A549 (cell line): ENCODE results near the gene ENAH. TPM values are rescaled to one million over a fixed set of nuclear protein-coding genes. Genes with fewer than 3 reads are reported as not detected.

Source experiments
- ATAC-seq, 2 experiments: fragments of 200-7000 bp in 1 of 2; fragments of >200 bp in 1 of 2; cut with Nextera tagmentation in 1 of 2; cut with Tn5 transposase in 1 of 2; 3 replicates each; pipeline versions ENCODE4 v1.8.0 to v1.9.1; 2018 to 2020; ENCODE audit warnings: mild to moderate bottlenecking in 1 of 2, moderate library complexity in 1 of 2
- CTCF ChIA-PET: fragments of 300-600 bp; sonication (Branson Sonifier 250); formaldehyde crosslinking; extraction: SDS; loops from one replicate; lab custom pipeline; 2021; ENCODE audit warnings: antibody characterized with exemption, inconsistent platforms; lab: Yijun Ruan, JAX
- POLR2A ChIA-PET: fragments of 350-600 bp; formaldehyde crosslinking; extraction: SDS; loops from one replicate; lab custom pipeline; 2021; ENCODE audit warnings: antibody characterized with exemption, inconsistent platforms; lab: Yijun Ruan, JAX
- DNase-seq, 2 experiments: peaks; one replicate each; pipeline versions ENCODE4 v3.0.0 to v3.0.0-alpha.2; 2011 to 2016; ENCODE audit warnings: low read depth in 1 of 2, low spot score in 1 of 2
- FAIRE-seq: peaks from 2 replicates; lab custom pipeline; 2011; peaks lifted over from hg19 to GRCh38; lab: Jason Lieb, UNC
- H3K27ac ChIP-seq, 2 experiments: fragments of >200 bp; sonication (Bioruptor Twin); formaldehyde crosslinking; 3 replicates each; pipeline ENCODE4 v1.5.1; 2016 to 2017
- H3K4me1 ChIP-seq: fragments of >200 bp; sonication (Bioruptor Twin); formaldehyde crosslinking; 3 replicates; pipeline ENCODE4 v1.6.1; 2016
- H3K4me2 ChIP-seq: fragments of >200 bp; sonication (Bioruptor Twin); formaldehyde crosslinking; 3 replicates; pipeline ENCODE4 v1.6.1; 2016
- H3K4me3 ChIP-seq: fragments of >200 bp; sonication (Bioruptor Twin); formaldehyde crosslinking; 3 replicates; pipeline ENCODE4 v1.5.1; 2016
- H3K9me3 ChIP-seq: fragments of >200 bp; sonication (Bioruptor Twin); formaldehyde crosslinking; 3 replicates; pipeline ENCODE4 v1.6.1; 2016
- CEBPB ChIP-seq, 2 experiments: fragments of >200 bp in 1 of 2; sonication (Bioruptor Twin) in 1 of 2; formaldehyde crosslinking in 1 of 2; IDR thresholded peaks; 2 replicates each; pipeline ENCODE4 v1.6.1; 2012 to 2016
- CTCF ChIP-seq: fragments of >200 bp; sonication (Bioruptor Twin); formaldehyde crosslinking; IDR thresholded peaks from 3 replicates; pipeline ENCODE4 v1.5.1; 2016
- ELK1 ChIP-seq: fragments of 150-350 bp; IDR thresholded peaks from 2 replicates; pipeline ENCODE4 v1.6.1; 2014; ENCODE audit warnings: low read depth, mild to moderate bottlenecking, low read length
- EP300 ChIP-seq, 2 experiments: fragments of >200 bp; sonication (Bioruptor Twin); formaldehyde crosslinking; IDR thresholded peaks; 2 replicates in 1 of 2; 3 replicates in 1 of 2; pipeline ENCODE4 v1.6.1; 2016 to 2017
- FOSL2 ChIP-seq, 2 experiments: fragments of 450-650 bp in 1 of 2; fragments of >200 bp in 1 of 2; sonication (Bioruptor Twin) in 1 of 2; formaldehyde crosslinking; IDR thresholded peaks; 2 replicates each; pipeline versions ENCODE4 v1.5.0 to v1.6.1; 2016 to 2020; ENCODE audit warnings: mild to moderate bottlenecking in 1 of 2, moderate library complexity in 1 of 2
- HEYL ChIP-seq: fragments of 250-450 bp; sonication (Bioruptor Pico); IDR thresholded peaks from 2 replicates; pipeline ENCODE4 v1.8.0; 2021; ENCODE audit warnings: mild to moderate bottlenecking, moderate library complexity
- HMGXB4 ChIP-seq: fragments of 250-450 bp; sonication (Bioruptor Pico); IDR thresholded peaks from 2 replicates; pipeline ENCODE4 v1.5.0; 2021; ENCODE audit warnings: mild to moderate bottlenecking, moderate library complexity, borderline replicate concordance
- MYC ChIP-seq: IDR thresholded peaks from 2 replicates; pipeline ENCODE4 v1.6.1; 2012; ENCODE audit warnings: mild to moderate bottlenecking, inconsistent platforms, low read length, improper control_type of control experiment, borderline replicate concordance
- TFCP2L1 ChIP-seq: fragments of 250-450 bp; sonication (Bioruptor Pico); IDR thresholded peaks from 2 replicates; pipeline ENCODE4 v1.5.0; 2021; ENCODE audit warnings: mild to moderate bottlenecking
- ZSCAN20 ChIP-seq: fragments of 250-450 bp; sonication (Bioruptor Pico); IDR thresholded peaks from 2 replicates; pipeline ENCODE4 v1.8.0; 2022; ENCODE audit warnings: mild to moderate bottlenecking, moderate library complexity
- WGBS: methylation state at CpG from one replicate; pipeline ENCODE4 v1.1.6; 2017; ENCODE audit errors: missing lambda C conversion rate; 5-methylcytosine and 5-hydroxymethylcytosine counted together
- polyA plus RNA-seq, 4 experiments: library from polyadenylated mRNA; depleted of rRNA in 3 of 4; stranded (reverse); fragments of >200 nt; fragmentation: RNase III in 1 of 4; extraction: RNeasy Plus Mini Kit Qiagen cat#74134 plus additional on column Dnase treatment in 1 of 4; gene quantifications; 2 replicates in 3 of 4; 3 replicates in 1 of 4; pipeline ENCODE4 v1.2.3, GENCODE V29; 2011 to 2017

ENAH gene
- polyA plus RNA-seq, 2 of the 4 experiments (the other 2 are of a cell fraction): 142 to 155 TPM

GRCh38 chr1:225601902-225602589 lies 50.9 kb downstream of the ENAH start:
- Histone ChIP-seq H3K4me2 (peak overlapping the region; percentile 63), H3K9me3 (0 out of 3 replicates have a peak, but pooled peaks cover 9% of the 10 kb centered on the region), H3K4me3 (no peak overlapping the region), H3K4me1 (peaks cover 67% of the 10 kb centered on the region), H3K27ac (no peak overlapping the region)
- 73% methylated on average over 3 of the region's 3 CpGs for WGBS
- ATAC-seq: no peak
- CTCF ChIA-PET: no interaction called here
- DNase-seq: no peak
- FAIRE-seq: no peak
- no peak for TF ChIP-seq MYC
- TF ChIP-seq, all 56 proteins: peak for 0
- POLR2A ChIA-PET: no interaction called here

DNA sequence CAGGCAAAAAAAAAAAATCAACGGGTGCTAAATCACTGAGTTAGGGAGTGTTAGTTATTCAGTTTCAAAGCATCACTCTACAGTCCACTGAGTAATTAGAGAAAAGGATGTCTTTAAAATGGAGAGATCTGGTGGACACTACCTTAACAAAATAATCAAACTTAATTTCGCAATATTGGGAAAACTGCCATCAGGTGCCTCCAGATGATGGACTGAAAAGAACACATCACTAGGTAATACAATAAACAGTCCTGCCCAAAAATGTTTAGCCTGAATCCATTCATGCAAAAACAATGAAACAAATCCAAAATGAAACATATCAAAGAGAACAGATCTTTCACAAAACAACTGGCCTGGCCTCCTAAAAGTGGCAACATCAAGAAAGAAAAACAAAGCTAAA lies 54.1 kb downstream of the ENAH start:
- ATAC-seq: no peak
- H3K27ac ChIP-seq: no peak overlapping the region
- 66% methylated on average over 2 of the region's 2 CpGs for WGBS
- peak overlapping the region; percentile 6; the same call in 1 of the 3 replicates for H3K4me2 ChIP-seq
- H3K4me3 ChIP-seq: no peak overlapping the region
- H3K4me1 ChIP-seq: peaks cover 56% of the 10 kb centered on the region
- no peak for DNase-seq
- FAIRE-seq: no peak
- TF ChIP-seq TFCP2L1 (CRISPR knock-in tag): no peak
- TF ChIP-seq CEBPB (IDR thresholded peaks at IDR 0.05): peak; percentile 26 to 70; a peak in 3 of 4 replicates
- H3K9me3 ChIP-seq: 0 out of 3 replicates have a peak, but pooled peaks cover 9% of the 10 kb centered on the region
- ChIA-PET CTCF (interaction anchor here (1.5 kb wide), 1 partner anchor 76 kb away, joined by 3 read pairs; no protein-coding TSS in a partner anchor), POLR2A (no interaction called here)

GRCh38 chr1:225597926-225598575 lies 54.9 kb downstream of the ENAH start:
- 90% methylated on average over 2 of the region's 2 CpGs for WGBS
- Histone ChIP-seq H3K4me1 (peaks cover 51% of the 10 kb centered on the region), H3K4me2 (peak overlapping the region; percentile 19; the same call in 1 of the 3 replicates), H3K27ac (no peak overlapping the region), H3K9me3 (0 out of 3 replicates have a peak, but pooled peaks cover 9% of the 10 kb centered on the region), H3K4me3 (no peak overlapping the region)
- ATAC-seq: no peak
- no peak for FAIRE-seq
- DNase-seq: no peak
- POLR2A ChIA-PET: no interaction called here
- CTCF ChIA-PET: interaction anchor here (0.5 to 1.5 kb wide), 4 partner anchors 10 to 75 kb away, joined by 3 to 6 read pairs (median 4); no protein-coding TSS in a partner anchor
- TF ChIP-seq FOSL2 (IDR thresholded peaks at IDR 0.05): no peak
- 0 out of 2 replicates have a peak, but pooled peaks have one; percentile 14 for TF ChIP-seq FOSL2 (CRISPR knock-in tag; IDR thresholded peaks at IDR 0.05)
- TF ChIP-seq ZSCAN20 (CRISPR knock-in tag): no peak
- no peak for TF ChIP-seq CTCF
- TF ChIP-seq ELK1: no peak

GRCh38 chr1:225596736-225597135 lies 56.2 kb downstream of the ENAH start:
- ATAC-seq (no peak), FAIRE-seq (no peak), DNase-seq (no peak)
- no peak overlapping the region for H3K4me3 ChIP-seq
- ChIA-PET CTCF (interaction anchor here (1.2 to 2.4 kb wide), 3 partner anchors 11 to 176 kb away, joined by 4 to 10 read pairs (median 6); no protein-coding TSS in a partner anchor), POLR2A (no interaction called here)
- H3K4me2 ChIP-seq: no peak overlapping the region
- 0 out of 3 replicates have a peak, but pooled peaks cover 9% of the 10 kb centered on the region for H3K9me3 ChIP-seq
- no peak overlapping the region for H3K27ac ChIP-seq
- TF ChIP-seq HMGXB4 (CRISPR knock-in tag) (no peak), HEYL (CRISPR knock-in tag) (no peak), EP300 (IDR thresholded peaks at IDR 0.05) (no peak), ELK1 (no peak)
- WGBS: 92% methylated on average over 1 of the region's 1 CpG
- H3K4me1 ChIP-seq: peaks cover 43% of the 10 kb centered on the region
